ENCODE results near the gene TM9SF1.

TM9SF1 gene

DNA sequence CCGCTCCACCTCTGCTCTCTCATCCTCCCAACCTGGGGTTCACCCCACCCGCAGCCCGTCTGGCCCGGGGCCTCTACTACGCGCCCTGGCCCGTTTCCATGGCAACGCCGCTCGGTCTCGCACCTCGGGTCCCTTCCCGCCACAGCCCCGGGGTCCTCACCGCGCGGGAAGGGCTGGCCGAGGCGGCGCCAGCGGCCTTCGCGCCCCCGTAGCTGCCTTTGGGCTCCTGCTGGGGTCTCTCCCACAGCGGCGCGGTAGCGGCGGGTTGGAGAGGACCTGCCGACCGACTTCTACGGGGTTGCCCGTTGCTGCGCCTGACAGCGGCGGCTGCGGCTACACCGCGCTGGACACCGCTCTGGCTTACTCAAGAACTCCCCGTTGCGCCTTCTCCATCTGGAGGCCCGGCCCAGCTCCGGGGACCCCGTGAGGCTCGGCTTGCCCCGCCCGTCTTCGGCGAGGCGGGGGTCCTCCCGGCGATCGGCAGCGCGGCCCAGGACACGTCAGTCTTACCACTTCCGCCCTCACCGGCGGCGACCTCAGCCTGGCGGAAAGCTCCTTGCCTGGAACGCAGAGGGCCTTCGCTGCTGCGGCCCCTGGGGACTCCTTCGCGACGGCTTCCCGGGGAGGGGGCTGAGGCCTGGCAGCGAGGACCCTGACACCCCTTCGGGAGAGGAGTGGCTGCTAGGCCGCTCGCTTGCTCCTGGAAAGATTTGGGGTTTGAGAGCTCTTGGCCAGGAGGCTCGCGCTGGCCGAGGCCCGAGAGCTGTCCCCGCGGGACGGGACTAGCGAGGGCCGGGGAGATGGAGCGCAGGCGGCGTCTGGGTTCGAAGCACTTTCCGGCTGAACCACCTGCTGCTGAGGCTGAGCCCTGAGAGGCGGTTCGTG, at the start of gene TM9SF1:
TSS of gene TM9SF1 (minus strand) at position 256 of the 885 bp plus-strand sequence. CDS start 422 bp downstream, outside the sequence.
- DNase-seq: peak; percentile 74 to 76

DNA sequence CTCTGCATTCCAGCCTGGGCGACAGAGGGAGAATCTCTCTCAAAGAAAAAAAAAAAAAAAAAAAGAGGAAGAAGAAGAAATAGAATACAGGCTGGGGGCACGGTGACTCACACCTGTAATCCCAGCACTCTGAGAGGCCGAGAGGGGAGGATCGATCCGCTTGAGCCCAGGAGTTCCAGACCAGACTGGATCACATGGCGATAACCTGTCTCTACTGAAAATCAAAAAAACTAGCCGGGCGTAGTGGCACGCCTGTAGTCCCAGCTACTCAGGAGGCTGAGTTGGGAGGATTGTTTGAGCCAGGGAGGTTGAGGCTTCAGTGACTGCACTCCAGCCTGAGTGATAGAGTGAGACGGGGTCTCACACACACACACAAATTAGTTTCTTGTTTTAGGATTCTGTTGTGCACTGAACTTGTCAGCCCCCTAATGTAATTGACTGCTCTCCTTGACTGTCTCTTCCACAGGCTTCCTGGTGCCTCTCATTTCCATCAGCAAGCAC, 48.1 kb upstream of the TM9SF1 start:
- DNase-seq: no peak

GRCh38 chr14:24241829-24242443, 46.7 kb upstream of the TM9SF1 start:
- peak; percentile 97 to 99 for DNase-seq

GRCh38 chr14:24240110-24240918, 45.1 kb upstream of the TM9SF1 start:
- no peak for DNase-seq

GRCh38 chr14:24238527-24239037, 43.3 kb upstream of the TM9SF1 start:
- DNase-seq: no peak

DNA sequence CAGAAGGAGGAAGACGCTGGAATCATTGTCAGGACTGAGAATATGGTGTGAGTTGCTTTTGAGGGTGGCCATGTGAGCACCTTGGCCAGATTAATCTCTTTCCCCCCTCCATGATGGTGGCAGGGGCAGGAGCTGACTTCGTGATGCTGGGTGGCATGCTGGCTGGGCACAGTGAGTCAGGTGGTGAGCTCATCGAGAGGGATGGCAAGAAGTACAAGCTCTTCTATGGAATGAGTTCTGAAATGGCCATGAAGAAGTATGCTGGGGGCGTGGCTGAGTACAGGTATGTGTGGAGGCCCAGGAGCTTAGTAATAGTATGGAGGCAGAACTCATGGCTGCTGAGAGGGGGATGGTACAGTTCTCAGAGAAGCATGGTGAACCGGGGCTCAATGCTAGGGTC, 42.9 kb upstream of the TM9SF1 start:
- no peak for DNase-seq

DNA sequence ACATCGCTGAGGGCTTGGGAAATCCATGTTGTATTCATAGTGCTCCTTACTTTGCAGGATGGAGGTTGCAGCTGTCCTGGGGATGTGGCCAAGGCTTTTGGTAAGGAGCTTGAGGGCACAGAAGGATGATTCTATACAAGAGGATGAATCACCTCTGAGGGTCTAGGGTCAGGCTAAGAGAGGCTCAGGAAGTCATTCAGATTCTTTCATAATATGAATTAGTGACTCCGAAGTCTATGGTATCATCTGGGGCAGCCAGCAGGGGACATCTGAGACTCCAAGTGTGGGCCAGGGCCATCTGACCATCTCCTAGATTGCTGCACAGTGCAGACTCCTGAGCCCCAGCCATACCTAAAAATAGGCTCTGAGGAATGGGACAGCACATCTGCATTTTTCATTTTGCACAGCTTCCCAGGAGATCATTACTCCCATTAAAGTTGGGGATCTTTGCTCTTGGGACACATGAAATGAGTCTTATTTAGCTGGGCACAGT, 42.3 kb upstream of the TM9SF1 start:
- DNase-seq: no peak

DNA sequence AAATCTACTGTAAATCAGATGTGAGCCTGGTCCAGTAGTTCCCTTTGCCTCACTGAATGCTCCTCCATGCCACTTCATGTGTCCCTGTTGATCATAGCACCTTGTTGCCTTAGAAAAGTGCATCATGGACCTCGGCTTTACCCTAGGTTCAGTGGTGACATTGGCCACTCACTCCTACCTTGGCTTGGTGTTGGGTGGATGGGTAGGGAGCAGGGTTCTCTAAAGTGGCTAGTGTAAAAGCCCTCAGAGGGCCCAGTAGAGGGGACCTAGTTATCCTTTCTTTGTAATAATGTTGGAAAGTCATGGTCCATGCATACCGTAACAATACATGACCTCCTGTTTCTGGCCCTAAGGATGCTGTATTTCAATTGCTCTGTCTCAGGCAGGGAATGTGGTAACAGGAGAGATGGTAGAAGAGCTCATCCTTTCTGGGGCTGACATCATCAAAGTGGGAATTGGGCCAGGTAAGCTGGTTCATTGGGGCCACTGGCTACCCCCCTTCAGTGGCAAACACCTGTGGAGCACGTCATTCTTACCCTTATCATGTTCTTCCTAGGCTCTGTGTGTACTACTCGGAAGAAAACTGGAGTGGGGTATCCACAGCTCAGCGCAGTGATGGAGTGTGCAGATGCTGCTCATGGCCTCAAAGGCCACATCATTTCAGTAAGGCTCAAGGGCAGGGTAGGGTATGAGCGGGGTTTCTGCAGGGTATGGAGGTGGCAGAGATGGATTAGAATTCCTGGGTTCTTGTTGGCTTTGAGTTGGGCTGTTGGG, 41.6 kb upstream of the TM9SF1 start:
- no peak for DNase-seq

DNA sequence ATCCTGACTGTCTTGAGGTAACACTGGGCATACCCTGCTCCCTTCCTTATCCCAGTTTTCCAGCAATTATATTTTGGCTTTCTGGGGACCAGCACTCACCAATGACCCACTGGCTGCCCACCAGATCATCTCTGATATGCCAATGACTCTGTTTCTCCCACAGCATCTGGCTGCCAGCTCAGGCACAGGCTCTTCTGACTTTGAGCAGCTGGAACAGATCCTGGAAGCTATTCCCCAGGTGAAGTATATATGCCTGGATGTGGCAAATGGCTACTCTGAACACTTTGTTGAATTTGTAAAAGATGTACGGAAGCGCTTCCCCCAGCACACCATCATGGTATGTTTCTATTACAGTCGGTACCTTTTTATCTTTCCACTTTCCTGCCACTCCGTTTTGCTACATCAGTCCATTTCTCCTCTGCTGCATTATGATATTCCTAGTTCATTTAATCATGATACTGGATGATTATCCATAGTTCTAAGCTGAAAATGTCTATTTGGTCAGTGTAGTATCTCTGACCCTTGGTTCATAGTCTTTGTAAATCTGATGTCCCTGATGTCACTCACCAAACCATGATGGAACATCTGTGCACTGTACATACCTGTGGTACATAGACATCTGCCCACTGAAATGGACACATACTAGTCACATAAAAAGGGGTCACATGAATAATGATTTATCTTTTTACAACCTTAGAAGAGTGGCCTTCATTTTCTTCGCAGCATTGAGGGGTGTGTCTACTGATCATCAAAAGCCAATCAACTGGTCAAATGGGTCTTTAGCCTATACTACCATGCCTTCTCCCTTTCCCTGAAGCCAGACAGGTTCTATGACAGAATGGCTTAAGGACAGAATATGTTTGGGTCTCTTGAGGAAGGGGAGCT, 40.8 kb upstream of the TM9SF1 start:
- DNase-seq: no peak

GRCh38 chr14:24234095-24235005, 39.1 kb upstream of the TM9SF1 start:
- no peak for DNase-seq

DNA sequence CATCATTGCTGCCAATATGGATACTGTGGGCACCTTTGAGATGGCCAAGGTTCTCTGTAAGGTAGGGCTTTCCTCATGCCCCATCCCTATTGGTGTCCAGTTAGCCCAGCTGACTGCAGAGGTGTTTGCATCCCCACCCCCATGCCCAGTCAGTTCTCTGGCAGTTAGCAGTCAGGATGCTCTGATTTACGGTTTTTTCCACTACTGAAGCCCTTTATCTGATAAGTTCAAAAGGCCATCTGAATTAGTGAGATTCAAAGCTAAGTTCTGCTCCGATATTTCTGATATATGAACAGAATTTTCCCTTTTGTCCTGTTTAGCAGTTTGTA, 38.3 kb upstream of the TM9SF1 start:
- DNase-seq: no peak

GRCh38 chr14:24232645-24233537, 37.6 kb upstream of the TM9SF1 start, which contains the start of gene GMPR2:
GMPR2 (plus strand) TSS chr14:24232929; CDS start chr14:24233254, 325 bp downstream.
- peak; percentile 80 to 88 for DNase-seq

- peak; percentile 95 to 97 for DNase-seq
Observed at GRCh38 chr14:24232121-24232644, 36.9 kb upstream of the TM9SF1 start, which contains the start of gene NEDD8. NEDD8 (minus strand) TSS chr14:24232367; CDS start chr14:24232267, 100 bp downstream.

- peak in 1 of 2 donors; percentile 26 for DNase-seq
Observed at GRCh38 chr14:24231263-24232120, 36.3 kb upstream of the TM9SF1 start.

- no peak for DNase-seq
Observed at GRCh38 chr14:24228902-24229301, 33.7 kb upstream of the TM9SF1 start.

GRCh38 chr14:24226473-24226872, 31.2 kb upstream of the TM9SF1 start:
- DNase-seq: no peak

DNA sequence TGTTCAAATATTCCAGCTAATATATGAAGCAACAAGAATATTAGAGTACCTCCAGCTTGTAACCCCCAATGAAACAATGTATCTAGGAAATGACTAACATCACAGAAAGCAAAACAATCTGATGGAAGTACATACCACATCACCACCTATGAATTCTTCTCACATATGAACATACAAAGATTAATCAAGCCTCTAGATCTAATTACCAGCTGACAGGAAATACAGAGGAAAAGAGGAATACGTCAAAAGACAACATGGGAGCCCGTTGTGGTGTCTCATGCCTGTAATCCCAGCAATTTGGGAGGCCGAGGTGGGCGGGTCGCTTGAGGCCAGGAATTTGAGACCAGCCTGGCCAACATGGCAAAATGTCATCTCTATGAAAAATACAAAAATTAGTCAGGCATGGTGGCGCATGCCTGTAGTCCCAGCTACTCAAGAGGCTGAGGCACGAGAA, 29.4 kb upstream of the TM9SF1 start:
- DNase-seq: no peak

Measured in hippocampal formation (tissue), 2 donors.